Erythroblast (primary cell): Measurements from ENCODE around the gene AFAP1.

Source experiments
- DNase-seq, 2 experiments: peaks; one replicate each; lab custom pipeline; 2025; lab: John Stamatoyannopoulos, UW
- GATA1 ChIP-seq: IDR thresholded peaks from 2 replicates; pipeline ENCODE4 v1.6.1; 2011; ENCODE audit warnings: low read depth, mild to moderate bottlenecking, control low read depth, low read length, moderate library complexity
- POLR2A ChIP-seq: IDR thresholded peaks from 2 replicates; pipeline ENCODE4 v1.6.1; 2011; ENCODE audit warnings: mild to moderate bottlenecking, low read length

Gene AFAP1

DNA sequence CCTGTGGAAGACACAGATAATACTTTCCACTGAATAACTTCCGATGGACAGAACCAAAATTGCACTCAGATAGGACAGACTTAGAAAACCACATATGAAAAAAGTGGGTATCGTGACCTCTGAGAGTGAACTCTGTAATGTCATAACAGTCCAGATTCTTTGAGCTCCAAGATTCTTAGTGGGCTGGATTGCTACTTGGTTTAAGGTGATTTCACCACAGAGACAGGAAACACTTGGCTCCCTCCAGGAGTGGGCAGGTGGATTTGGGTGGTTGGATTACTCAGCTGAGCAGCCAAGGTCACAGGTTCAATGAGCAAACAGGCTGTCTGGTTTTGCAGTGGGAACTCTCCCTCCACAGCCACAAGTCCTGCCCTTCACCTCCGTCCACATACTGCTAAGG, 126.0 kb downstream of the AFAP1 start:
- no peak for TF ChIP-seq GATA1
- no peak for TF ChIP-seq POLR2A
- DNase-seq = no peak

DNA sequence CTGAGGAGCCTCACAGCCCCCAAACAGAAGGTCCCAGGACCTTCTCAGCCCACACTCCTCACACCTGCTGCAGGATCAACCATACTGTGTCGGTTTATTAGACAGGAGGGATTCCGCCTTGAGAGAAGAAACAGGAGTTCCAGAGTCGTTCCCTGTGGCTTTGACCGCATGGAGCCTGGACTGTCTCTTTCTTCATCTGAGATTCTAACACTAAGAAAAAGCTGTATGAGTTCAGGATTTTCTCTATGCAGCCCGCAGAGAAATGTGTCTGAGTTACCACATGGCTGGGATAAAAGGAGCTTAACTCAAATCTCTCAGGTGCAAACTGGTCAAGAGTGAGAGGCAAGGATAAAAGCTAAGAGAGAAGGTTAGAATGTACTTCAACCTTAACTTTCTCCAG, 126.7 kb downstream of the AFAP1 start:
- no peak for TF ChIP-seq GATA1
- TF ChIP-seq POLR2A = no peak
- DNase-seq = no peak

DNA sequence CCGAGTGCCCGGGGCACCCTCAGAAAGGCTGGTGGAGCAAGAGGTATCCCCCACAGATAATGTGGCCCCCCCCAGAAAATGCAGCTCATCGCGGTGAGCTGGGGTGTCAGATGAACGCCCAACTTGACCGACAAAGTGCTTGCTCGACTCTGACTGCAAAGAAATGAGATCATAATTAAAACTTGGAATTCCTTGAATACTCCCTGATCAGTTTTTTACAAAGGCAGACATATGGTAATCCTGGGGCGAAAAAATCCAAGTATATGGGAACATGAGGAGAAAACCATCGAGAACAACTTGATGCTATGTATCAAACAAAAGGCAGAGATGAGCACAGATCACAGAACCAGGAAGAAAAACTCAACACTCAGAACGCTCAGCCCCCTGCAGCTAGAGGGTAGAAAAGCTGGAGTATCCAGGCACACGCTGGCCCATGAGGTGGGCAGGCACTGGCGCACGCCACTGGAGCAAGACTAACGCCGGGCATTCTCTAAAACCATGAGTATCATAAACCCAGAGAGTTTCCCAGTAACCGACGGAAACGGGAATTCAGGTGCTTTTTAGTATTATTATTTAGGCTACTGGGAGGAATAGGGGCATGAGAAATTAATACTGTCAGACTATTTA, 127.3 kb downstream of the AFAP1 start:
- no peak for DNase-seq
- no peak for TF ChIP-seq POLR2A
- TF ChIP-seq GATA1 = no peak

DNA sequence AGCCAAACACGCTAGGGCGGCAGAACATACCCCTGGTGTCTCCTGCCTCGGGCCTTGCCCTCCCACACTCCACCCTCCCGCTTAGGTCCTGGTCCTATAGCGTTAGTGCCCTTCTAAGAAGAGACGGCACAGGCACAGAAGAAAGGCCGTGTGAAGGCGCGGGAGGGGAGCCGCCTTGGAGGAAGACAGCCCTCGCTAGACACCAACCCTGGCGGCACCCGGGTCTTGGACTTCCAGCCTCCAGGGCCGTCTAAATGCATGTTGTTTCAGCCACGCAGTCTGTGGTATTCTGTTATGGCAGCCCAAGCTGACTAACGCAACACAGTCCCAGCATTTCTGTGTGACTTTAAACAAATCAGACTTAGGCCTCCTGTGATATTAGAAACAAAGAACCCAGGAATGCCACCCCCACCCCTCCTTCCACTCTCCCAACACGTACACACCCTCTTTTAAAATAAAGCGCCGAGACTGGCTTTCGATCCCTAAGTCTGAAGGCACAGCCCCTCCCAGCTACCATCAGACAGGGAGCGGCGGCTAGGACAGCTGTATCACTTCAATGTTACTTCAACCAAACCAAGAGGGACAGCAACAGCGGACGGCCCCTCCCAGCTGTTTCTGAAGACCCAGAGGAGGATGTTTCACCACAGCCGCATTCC, 128.0 kb downstream of the AFAP1 start:
- TF ChIP-seq POLR2A (no peak), GATA1 (no peak)
- DNase-seq = no peak

DNA sequence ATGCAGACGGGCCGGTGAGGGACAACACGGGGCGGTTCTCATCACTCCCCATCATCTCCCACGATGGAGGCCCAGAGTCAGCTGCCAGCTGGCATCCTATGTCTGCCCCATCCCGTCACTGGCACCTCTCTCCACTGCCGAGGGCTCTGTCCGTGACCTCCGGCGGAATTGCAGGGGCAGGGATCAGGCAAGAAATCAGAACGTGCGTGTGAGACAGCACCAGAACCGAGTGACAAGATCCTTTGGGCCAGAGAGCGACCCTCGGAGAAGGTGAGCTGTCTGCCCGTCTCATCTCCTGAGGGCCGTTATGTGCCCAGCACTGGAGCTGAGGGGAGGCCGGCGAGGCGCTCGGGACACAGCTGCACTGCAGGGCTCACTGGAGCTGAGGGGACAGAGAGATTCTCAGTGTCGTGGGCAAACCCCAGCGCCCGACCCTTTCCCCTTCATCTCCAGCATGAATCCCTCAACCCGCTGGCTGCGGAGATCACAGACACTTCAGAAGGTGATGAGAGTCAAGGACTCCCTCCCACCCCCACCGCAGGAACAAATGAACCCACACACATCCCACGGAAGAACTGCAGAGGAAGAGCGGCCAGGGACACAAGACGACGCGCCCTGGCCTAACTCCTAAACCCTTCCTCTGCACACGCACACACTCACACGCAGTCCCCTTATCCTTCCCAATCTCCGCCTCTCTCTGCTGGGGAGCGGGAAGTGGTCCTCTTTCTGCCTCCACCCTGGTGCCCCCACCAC, 128.7 kb downstream of the AFAP1 start:
- DNase-seq = no peak
- no peak for TF ChIP-seq GATA1
- no peak for TF ChIP-seq POLR2A

DNA sequence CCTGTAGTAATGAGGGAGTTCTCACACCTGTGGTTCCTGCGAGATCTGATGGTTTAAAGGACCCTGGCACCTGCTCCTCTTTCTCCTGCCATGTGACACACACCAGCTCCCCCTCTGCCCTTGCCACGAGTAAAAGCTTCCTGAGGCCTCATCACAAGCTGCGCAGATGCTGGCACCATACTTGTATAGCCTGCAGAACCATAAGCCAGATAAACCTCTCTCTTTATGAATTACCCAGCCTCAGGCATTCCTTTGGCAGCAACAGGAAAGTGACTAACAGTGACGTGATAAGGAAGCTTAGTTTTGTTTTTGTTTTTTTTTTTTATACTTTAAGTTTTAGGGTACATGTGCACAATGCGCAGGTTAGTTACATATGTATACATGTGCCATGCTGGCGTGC, 130.9 kb downstream of the AFAP1 start:
- TF ChIP-seq POLR2A = no peak
- no peak for TF ChIP-seq GATA1
- no peak for DNase-seq

DNA sequence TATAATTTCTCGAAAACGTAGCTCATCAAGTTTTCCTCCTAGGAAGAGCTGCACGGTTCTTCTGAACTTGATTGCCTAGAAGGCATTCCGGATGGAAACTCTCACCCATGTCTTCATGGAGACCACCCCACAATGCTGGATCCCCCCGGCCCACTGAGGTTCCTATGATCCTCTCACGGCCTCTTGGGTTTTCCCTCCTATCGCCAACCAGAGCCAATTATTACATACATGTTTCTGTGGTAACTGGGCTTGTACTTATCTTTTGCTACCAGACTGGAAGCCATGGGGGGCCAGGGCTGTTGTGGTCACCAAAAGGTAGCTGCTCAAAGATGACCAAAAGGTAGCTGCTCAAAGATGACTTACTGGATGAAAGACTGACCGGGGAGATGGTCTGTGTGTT, 131.5 kb downstream of the AFAP1 start:
- TF ChIP-seq POLR2A = no peak
- TF ChIP-seq GATA1 = no peak
- DNase-seq = no peak

DNA sequence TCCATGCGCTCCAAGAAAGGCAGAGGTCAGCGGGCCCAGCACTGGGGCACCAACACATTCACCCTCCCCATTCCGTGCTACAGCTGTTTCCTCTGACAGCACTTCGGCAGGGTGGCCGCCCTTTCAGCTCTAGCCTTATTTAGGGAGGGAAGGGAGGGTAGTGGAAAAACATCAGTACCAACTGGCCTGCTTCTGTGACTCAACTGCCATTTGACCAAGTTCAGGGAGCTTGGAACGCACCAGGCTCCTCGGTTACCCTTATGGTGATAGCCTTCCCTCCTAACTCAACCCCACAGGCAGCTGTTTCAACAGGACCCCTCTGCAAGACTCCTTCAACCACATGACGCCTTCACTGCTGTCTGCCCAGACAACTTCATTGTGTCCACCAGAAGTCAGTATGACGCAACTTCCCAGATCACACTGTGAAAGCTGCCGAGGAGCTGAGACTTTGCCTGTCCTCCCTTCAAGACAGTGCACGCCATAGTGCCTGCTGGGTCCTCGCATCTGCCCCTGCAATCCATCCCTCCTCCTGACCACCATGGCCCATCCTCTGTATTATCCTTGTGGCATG, 132.2 kb downstream of the AFAP1 start:
- TF ChIP-seq GATA1 (no peak), POLR2A (no peak)
- no peak for DNase-seq

DNA sequence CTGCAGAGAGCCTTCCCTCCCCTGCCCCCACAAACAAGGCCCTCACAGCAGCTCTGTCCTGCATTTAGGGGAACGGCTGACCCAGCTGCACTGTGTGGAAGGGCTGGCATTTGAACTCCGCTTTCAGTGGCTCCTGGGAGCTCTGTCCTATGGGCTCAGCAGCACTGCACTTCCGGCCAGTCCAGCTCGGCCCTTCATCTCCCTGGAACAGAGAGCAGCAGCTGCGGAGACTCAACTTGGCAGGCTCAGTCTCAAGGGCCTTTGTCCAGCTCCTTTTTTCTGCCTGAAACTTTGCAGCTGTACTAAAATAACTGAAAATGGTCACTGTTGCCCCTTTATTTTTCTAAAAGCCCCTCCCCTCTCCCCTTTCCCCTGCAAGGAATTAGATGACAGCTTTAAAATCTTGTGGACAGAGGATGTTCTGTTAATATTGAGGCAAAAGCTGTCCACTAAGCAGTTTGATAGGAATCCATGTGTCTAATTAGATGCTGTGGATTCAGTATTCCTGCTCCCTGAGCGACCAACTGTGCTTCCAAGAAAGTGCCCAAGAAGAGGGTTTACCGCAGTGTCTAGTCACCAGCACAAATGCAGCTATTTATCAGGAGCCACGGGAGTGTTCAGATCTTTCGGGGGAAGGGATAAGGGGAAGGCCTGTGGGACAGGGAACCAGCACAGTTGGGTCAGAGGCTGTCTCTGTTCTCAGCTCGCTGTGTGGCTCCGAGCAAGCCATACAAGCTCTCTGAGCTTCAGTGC, 133.1 kb downstream of the AFAP1 start:
- no peak for DNase-seq
- no peak for TF ChIP-seq POLR2A
- no peak for TF ChIP-seq GATA1

DNA sequence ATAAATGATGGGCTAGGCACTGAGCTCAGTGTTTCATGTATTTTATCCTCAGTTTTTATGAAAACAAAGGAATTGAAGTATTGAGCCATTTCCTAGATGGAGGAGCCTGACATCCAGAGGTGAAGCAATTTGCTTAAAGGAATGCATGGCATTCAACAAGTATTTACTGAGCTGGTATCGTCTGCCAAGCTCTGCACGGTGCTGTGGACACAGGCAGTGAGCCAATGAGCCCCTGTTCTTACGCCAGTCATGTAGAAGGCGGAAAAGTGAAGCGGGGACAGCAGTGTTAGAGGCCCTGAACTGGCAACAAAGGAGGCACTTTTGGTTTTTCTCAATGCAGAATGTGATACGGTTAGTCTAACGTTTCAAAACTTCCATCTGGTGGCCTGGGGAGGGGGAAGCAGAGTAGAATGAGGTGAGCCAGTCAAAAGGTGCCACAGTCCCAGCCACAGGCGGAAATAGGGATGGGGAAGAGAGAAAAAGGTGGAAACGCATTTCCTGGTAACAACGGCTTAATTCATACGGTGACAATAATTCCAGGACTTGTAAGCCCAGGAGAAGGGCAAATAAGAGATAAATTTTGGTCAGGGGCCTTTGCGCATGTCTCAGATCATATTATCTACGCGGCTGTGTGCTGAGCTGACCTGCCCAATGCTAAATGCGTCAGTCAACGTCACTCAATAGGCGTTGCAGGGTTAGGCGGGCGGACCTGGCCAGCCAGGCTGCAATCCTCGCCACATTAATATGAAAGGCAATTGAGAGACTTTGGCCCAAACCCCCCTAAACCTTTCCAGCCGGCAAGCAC, 133.9 kb downstream of the AFAP1 start:
- TF ChIP-seq POLR2A = no peak
- no peak for TF ChIP-seq GATA1
- DNase-seq = no peak

DNA sequence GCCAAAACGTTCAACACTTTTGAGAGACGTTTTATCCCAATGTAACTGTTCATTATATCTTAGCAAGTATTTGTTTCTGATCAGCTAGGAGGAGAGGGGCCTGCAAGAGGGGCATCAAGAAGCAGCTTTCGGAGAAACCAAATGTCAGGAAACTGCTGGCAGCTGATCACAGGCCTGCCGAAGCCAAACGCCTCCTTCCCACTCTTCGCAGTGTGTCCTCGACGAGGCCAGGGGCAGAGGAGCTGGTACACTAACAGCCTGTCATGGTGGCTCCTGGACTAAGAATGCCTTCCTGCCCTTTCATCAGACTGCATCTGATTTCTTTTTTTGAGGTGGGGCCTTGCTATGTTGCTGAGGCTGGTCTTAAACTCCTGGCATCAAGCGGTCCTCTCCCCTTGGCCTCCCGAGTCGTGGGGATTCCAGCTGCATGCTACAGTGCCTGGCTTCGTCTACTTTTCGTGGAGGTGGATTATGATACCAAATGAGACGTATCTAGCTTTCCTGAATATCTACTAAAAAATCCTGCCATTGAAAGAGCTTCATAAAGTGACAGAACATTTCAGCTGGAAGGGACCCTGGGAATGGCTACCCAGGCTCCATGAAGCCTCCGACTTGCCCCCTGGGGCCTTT, 134.8 kb downstream of the AFAP1 start:
- no peak for TF ChIP-seq GATA1
- no peak for TF ChIP-seq POLR2A
- no peak for DNase-seq
